ENCODE data around the gene FBXO22. TPM values are rescaled to one million over a fixed set of nuclear protein-coding genes. Genes with fewer than 3 reads are reported as not detected.

The FBXO22 gene
- polyA plus RNA-seq, 2 donors = 6.0 to 12.9 TPM

DNA sequence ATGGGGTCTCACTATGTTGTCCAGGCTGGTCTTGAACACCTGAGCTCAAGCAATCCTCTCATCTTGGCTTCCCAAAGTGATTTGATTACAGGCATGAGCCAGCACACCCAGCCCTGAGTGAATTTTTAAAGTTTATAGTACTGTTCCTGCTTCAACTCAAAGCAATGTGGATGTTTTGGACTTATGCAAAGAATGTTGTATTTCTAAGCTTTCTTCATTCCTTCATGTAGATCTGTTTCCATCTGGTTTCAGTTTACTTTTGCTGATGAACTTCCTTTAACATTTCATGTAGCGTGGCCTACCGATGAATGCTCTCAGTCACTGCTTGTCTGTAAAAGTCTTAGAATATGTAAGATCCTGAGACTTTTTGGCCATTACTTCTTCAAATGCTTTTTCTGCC lies 85.4 kb downstream of the FBXO22 start:
- no peaks in the 10 kb centered on the region for H3K27me3 ChIP-seq (ENCODE audit: control insufficient read depth in 1 of 2, insufficient read depth in 2 of 2, low read length in 2 of 2)
- 74 to 76% methylated on average over 2 of the region's 2 CpGs for WGBS, 2 donors
- no peak overlapping the region for H3K27ac ChIP-seq (ENCODE audit: low read depth in 2 of 2, low read length in 1 of 2)
- H3K4me1 ChIP-seq (ENCODE audit: control insufficient read depth in 2 of 2, insufficient read depth in 2 of 2, low read length in 1 of 2) = no peaks in the 10 kb centered on the region
- no peaks in the 10 kb centered on the region for H3K36me3 ChIP-seq (ENCODE audit: control insufficient read depth in 2 of 2, insufficient read depth in 2 of 2, low read length in 1 of 2)
- H3K4me3 ChIP-seq (ENCODE audit: low read depth in 1 of 2, low read length in 2 of 2) = no peak overlapping the region
- H3K9me3 ChIP-seq (ENCODE audit: control insufficient read depth in 2 of 2, insufficient read depth in 1 of 2, low read depth in 1 of 2, low read length in 1 of 2) = no peaks in the 10 kb centered on the region

DNA sequence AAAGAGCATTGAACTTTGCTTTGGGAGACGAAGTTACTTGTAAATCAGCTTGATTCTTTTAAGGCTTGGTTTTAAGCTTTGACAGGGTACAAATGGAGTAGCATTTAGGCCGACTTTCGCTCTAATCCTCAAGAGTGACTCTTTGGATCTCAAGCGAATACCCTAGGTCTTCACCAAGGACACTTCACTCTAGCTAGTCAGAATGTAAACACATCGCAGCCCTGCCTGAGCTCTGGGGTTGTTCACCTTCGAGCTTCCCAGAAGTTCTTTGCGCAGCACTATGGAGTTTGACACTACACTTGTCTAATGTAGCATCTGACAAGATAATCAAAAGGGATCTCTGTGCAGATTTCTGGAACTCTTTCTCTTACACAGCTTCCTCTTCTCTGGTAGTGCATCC lies 86.2 kb downstream of the FBXO22 start:
- Histone ChIP-seq H3K9me3 (ENCODE audit: control insufficient read depth in 2 of 2, insufficient read depth in 1 of 2, low read depth in 1 of 2, low read length in 1 of 2) (no peaks in the 10 kb centered on the region), H3K36me3 (ENCODE audit: control insufficient read depth in 2 of 2, insufficient read depth in 2 of 2, low read length in 1 of 2) (no peaks in the 10 kb centered on the region), H3K4me1 (ENCODE audit: control insufficient read depth in 2 of 2, insufficient read depth in 2 of 2, low read length in 1 of 2) (no peaks in the 10 kb centered on the region), H3K27ac (ENCODE audit: low read depth in 2 of 2, low read length in 1 of 2) (no peak overlapping the region), H3K27me3 (ENCODE audit: control insufficient read depth in 1 of 2, insufficient read depth in 2 of 2, low read length in 2 of 2) (no peaks in the 10 kb centered on the region), H3K4me3 (ENCODE audit: low read depth in 1 of 2, low read length in 2 of 2) (no peak overlapping the region)
- 68 to 79% methylated on average over 7 of the region's 7 CpGs for WGBS, 2 donors

Other genes with a start within 250 kb of the FBXO22 start
- gene CSPG4, start 191.0 kb upstream of the FBXO22 start, polyA plus RNA-seq = 1 to 10 TPM; 3.0 to 4.0 TPM
- gene UBE2Q2, start 60.4 kb upstream of the FBXO22 start, polyA plus RNA-seq = 10 to 100 TPM; 10.9 to 12.2 TPM
- gene NRG4, start 108.5 kb downstream of the FBXO22 start, polyA plus RNA-seq = 1 to 10 TPM in 1 of 2 donors, under 1 TPM in 1; 0.79 to 2.1 TPM
- gene TMEM266, start 156.1 kb downstream of the FBXO22 start, polyA plus RNA-seq = under 1 TPM; 0.06 to 0.14 TPM